HepG2 (cell line): ENCODE results near the gene BPHL. TPM values are rescaled to one million over a fixed set of nuclear protein-coding genes. Genes with fewer than 3 reads are reported as not detected.

Experiments used
- AHR ChIP-seq: IDR thresholded peaks from 2 replicates; pipeline ENCODE4 v1.6.1; 2018; ENCODE audit warnings: missing genetic modification reagents, missing compliant biosample characterization
- ARNTL ChIP-seq: sonication (generic); formaldehyde crosslinking; IDR thresholded peaks from 2 replicates; pipeline ENCODE4 v1.4.0; 2020; ENCODE audit warnings: mild to moderate bottlenecking, missing genetic modification reagents
- BCL3 ChIP-seq: sonication (generic); formaldehyde crosslinking; IDR thresholded peaks from 2 replicates; pipeline ENCODE4 v1.5.1; 2020; ENCODE audit warnings: mild to moderate bottlenecking, missing genetic modification reagents, moderate library complexity
- BRD4 ChIP-seq: sonication (generic); formaldehyde crosslinking; IDR thresholded peaks from 2 replicates; pipeline ENCODE4 v1.4.0; 2020; ENCODE audit warnings: missing genetic modification reagents
- CBX1 ChIP-seq: IDR thresholded peaks from one replicate; pipeline ENCODE4 v1.6.1; 2016; ENCODE audit warnings: antibody characterized with exemption, low read depth
- CERS6 ChIP-seq: sonication (generic); formaldehyde crosslinking; IDR thresholded peaks from 2 replicates; pipeline ENCODE4 v1.5.0; 2020; ENCODE audit warnings: missing genetic modification reagents
- DNMT3B ChIP-seq: conservative IDR thresholded peaks from 2 replicates; pipeline ENCODE4 v1.6.1; 2016; ENCODE audit warnings: missing biosample characterization, control low read depth
- DPF2 ChIP-seq: sonication (generic); formaldehyde crosslinking; IDR thresholded peaks from 2 replicates; pipeline ENCODE4 v1.4.0; 2020; ENCODE audit warnings: mild to moderate bottlenecking, low read depth, missing genetic modification reagents, borderline replicate concordance
- FOXP1 ChIP-seq, 2 experiments: fragments of 450-650 bp in 1 of 2; IDR thresholded peaks; 2 replicates each; pipeline ENCODE4 v1.6.1; 2017 to 2018; ENCODE audit warnings: antibody characterized with exemption in 1 of 2
- HNRNPK ChIP-seq: fragments of 200-400 bp; formaldehyde crosslinking; IDR thresholded peaks from 2 replicates; pipeline ENCODE4 v1.6.1; 2018; ENCODE audit warnings: low read length, low read depth, moderate library complexity, mild to moderate bottlenecking; ENCODE audit not compliant: poor library complexity, severe bottlenecking
- IKZF4 ChIP-seq: sonication (generic); formaldehyde crosslinking; IDR thresholded peaks from 2 replicates; pipeline ENCODE4 v1.5.1; 2020; ENCODE audit warnings: borderline replicate concordance, mild to moderate bottlenecking, low read depth, missing genetic modification reagents; ENCODE audit errors: not compliant biosample characterization
- PCBP1 ChIP-seq: fragments of 200-400 bp; formaldehyde crosslinking; IDR thresholded peaks from 2 replicates; pipeline ENCODE4 v1.6.1; 2017; ENCODE audit warnings: mild to moderate bottlenecking, low read depth, low read length, borderline replicate concordance
- PLRG1 ChIP-seq: fragments of 450-650 bp; conservative IDR thresholded peaks from 2 replicates; pipeline ENCODE4 v1.6.1; 2016
- SIX1 ChIP-seq: sonication (generic); formaldehyde crosslinking; IDR thresholded peaks from 2 replicates; pipeline ENCODE4 v1.4.0; 2020; ENCODE audit warnings: missing genetic modification reagents, borderline replicate concordance
- SP1 ChIP-seq, 2 experiments: fragments of 450-650 bp in 1 of 2; sonication (generic) in 1 of 2; formaldehyde crosslinking in 1 of 2; IDR thresholded peaks; 2 replicates each; pipeline versions ENCODE4 v1.4.0 to v1.6.1; 2016 to 2020; ENCODE audit warnings: missing genetic modification reagents in 1 of 2
- SRSF4 ChIP-seq: fragments of 200-400 bp; formaldehyde crosslinking; IDR thresholded peaks from one replicate; pipeline ENCODE4 v1.6.1; 2018; ENCODE audit warnings: mild to moderate bottlenecking, low read depth, low read length, moderate library complexity; ENCODE audit not compliant: poor library complexity, severe bottlenecking
- TSC22D2 ChIP-seq: sonication (generic); formaldehyde crosslinking; IDR thresholded peaks from 2 replicates; pipeline ENCODE4 v1.5.1; 2020; ENCODE audit warnings: missing genetic modification reagents, mild to moderate bottlenecking, borderline replicate concordance
- ZBTB3 ChIP-seq: sonication (generic); formaldehyde crosslinking; IDR thresholded peaks from 2 replicates; pipeline ENCODE4 v1.4.0; 2020; ENCODE audit warnings: low read depth, mild to moderate bottlenecking, moderate library complexity, missing genetic modification reagents, borderline replicate concordance
- ZNF101 ChIP-seq: sonication (generic); formaldehyde crosslinking; IDR thresholded peaks from 2 replicates; pipeline ENCODE4 v1.4.0; 2020; ENCODE audit warnings: mild to moderate bottlenecking, low read depth, missing genetic modification reagents, borderline replicate concordance
- ZNF12 ChIP-seq: sonication (generic); formaldehyde crosslinking; IDR thresholded peaks from 2 replicates; pipeline ENCODE4 v1.5.0; 2020; ENCODE audit warnings: missing genetic modification reagents
- ZNF24 ChIP-seq: fragments of 450-650 bp; IDR thresholded peaks from 2 replicates; pipeline ENCODE4 v1.6.1; 2017; ENCODE audit warnings: antibody characterized with exemption, mild to moderate bottlenecking
- ZNF326 ChIP-seq: sonication (generic); formaldehyde crosslinking; IDR thresholded peaks from 2 replicates; pipeline ENCODE4 v1.4.0; 2020; ENCODE audit warnings: missing genetic modification reagents, borderline replicate concordance
- ZNF446 ChIP-seq: sonication (generic); formaldehyde crosslinking; IDR thresholded peaks from 2 replicates; pipeline ENCODE4 v1.5.0; 2020; ENCODE audit warnings: mild to moderate bottlenecking, missing genetic modification reagents
- ZNF546 ChIP-seq: sonication (generic); formaldehyde crosslinking; conservative IDR thresholded peaks from 2 replicates; pipeline ENCODE4 v1.8.1; 2023; ENCODE audit warnings: mild to moderate bottlenecking, missing genetic modification reagents
- ZNF556 ChIP-seq: sonication (generic); formaldehyde crosslinking; IDR thresholded peaks from 2 replicates; pipeline ENCODE4 v1.4.0; 2020; ENCODE audit warnings: mild to moderate bottlenecking, missing genetic modification reagents, borderline replicate concordance
- ZNF564 ChIP-seq: sonication (generic); formaldehyde crosslinking; IDR thresholded peaks from 2 replicates; pipeline ENCODE4 v1.8.1; 2023; ENCODE audit warnings: mild to moderate bottlenecking, missing genetic modification reagents
- ZNF567 ChIP-seq: sonication (generic); formaldehyde crosslinking; IDR thresholded peaks from 2 replicates; pipeline ENCODE4 v1.8.1; 2023; ENCODE audit warnings: mild to moderate bottlenecking, missing genetic modification reagents, borderline replicate concordance
- ZNF850 ChIP-seq: sonication (generic); formaldehyde crosslinking; conservative IDR thresholded peaks from 2 replicates; pipeline ENCODE4 v1.9.0; 2021; ENCODE audit warnings: mild to moderate bottlenecking, missing genetic modification reagents
- polyA plus RNA-seq, 8 experiments: library from polyadenylated mRNA; depleted of rRNA in 3 of 8; stranded (reverse) in 7 of 8; unstranded in 1 of 8; fragments of >200 nt; fragmentation: Illumina TruSeq in 4 of 8; extraction: Trizol in 4 of 8; gene quantifications; 2 replicates each; pipeline versions ENCODE4 v1.2.1 to v1.2.3, GENCODE V29; 2011 to 2016; ENCODE audit warnings: low read depth in 4 of 8, missing spikeins in 1 of 8, mixed read lengths in 1 of 8; ENCODE audit not compliant: insufficient read depth in 1 of 8
- total RNA-seq, 5 experiments: library from RNA; depleted of rRNA; stranded (reverse); fragments of >200 nt; fragmentation: Illumina TruSeq; extraction: Trizol; gene quantifications; 2 replicates each; pipeline ENCODE4 v1.2.3, GENCODE V29; 2016; ENCODE audit warnings: low read depth in 1 of 5

BPHL gene
- total and polyA plus RNA-seq, 2 of the 13 experiments (the other 11 are each of a cell fraction or from before 2014, with no cell fraction given), result 37.8 to 39.5 TPM

DNA sequence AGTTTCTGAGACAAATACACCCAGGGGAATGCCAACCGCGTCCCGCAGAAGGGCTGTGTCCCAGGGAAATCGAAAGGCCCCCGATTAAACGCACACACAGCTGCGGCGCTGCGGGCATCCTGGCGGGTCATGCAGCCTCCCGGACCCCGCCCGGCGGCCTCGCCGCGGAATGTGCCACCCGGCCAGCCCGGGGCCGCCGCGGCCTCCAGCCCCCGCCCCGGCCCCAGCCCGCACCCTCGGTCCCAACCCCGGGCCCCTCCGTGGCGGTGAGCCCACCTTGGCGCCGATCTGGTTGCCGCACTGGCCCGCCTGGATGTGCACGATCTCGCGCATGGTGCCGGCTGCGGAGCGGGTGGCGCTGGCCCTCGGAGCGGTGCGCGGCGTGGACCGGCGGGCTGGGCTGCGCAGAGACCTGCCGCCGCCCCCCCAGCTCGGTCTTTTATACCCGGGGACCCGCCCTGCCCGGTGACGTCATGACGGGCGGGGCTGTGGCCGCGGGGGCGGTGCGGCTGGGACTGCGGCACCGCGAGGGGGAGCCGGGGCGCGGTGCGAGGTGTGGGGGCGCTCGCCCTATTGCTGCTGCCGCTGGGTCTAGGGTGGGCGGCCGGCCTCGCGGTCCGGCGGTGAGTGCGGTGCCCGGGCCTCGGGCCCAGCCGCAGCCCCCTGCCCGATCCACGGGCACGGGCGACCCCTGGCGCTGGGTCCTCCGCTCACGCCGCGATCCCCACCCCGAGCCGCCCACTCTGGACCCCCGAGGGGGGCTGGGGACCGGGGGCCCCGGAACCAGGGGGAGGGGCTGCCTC lies 38.8 kb downstream of the BPHL start, which contains the start of gene TUBB2A (continued):
- TF ChIP-seq BCL3 (CRISPR knock-in tag) (peak; percentile 82), SIX1 (CRISPR knock-in tag) (0 out of 2 replicates have a peak, but pooled peaks have one; percentile 22), ZBTB3 (no peak), SP1 (IDR thresholded peaks at IDR 0.05) (no peak), SP1 (CRISPR knock-in tag; IDR thresholded peaks at IDR 0.05) (peak; percentile 96), ZNF850 (CRISPR knock-in tag) (no peak), ZNF556 (CRISPR knock-in tag) (peak; percentile 67; the same call in 1 of the 2 replicates), PCBP1 (no peak), ZNF101 (no peak; the same call in 1 of the 2 replicates), TSC22D2 (no peak; the same call in 1 of the 2 replicates), CERS6 (CRISPR knock-in tag) (no peak; the same call in 1 of the 2 replicates), ZNF446 (CRISPR knock-in tag) (no peak), ZNF546 (no peak; the same call in 1 of the 2 replicates), DPF2 (CRISPR knock-in tag) (no peak), BRD4 (no peak), AHR (CRISPR knock-in tag) (peak; percentile 92; the same call in 1 of the 2 replicates), CBX1 (peak; percentile 90), SRSF4 (no peak), DNMT3B (no peak), ZNF12 (CRISPR knock-in tag) (peak; percentile 46; the same call in 1 of the 2 replicates), HNRNPK (no peak), ARNTL (peak; percentile 72; the same call in 1 of the 2 replicates), FOXP1 (IDR thresholded peaks at IDR 0.05) (no peak), FOXP1 (CRISPR knock-in tag; IDR thresholded peaks at IDR 0.05) (no peak), ZNF564 (peak; percentile 78; the same call in 1 of the 2 replicates), IKZF4 (CRISPR knock-in tag) (no peak), ZNF24 (peak; percentile 56; the same call in 1 of the 2 replicates), ZNF326 (CRISPR knock-in tag) (no peak), PLRG1 (no peak), ZNF567 (CRISPR knock-in tag) (peak; percentile 58; the same call in 1 of the 2 replicates)
